NT2/D1 (cell line): ENCODE measurements around the gene GRB10.

Experiments used
- SUZ12 ChIP-seq: IDR thresholded peaks from 2 replicates; pipeline ENCODE4 v1.6.1; 2011; ENCODE audit not compliant: insufficient read length, insufficient read depth; ENCODE audit errors: extremely low read depth
- YY1 ChIP-seq: IDR thresholded peaks from 2 replicates; pipeline ENCODE4 v1.6.1; 2011; ENCODE audit not compliant: insufficient read length, insufficient read depth
- ZNF274 ChIP-seq: IDR thresholded peaks from 2 replicates; pipeline ENCODE4 v1.6.1; 2011; ENCODE audit warnings: mild to moderate bottlenecking, low read depth, low read length

GRCh38 chr7:50738932-50739331, 43.8 kb downstream of the GRB10 start:
- no peak for TF ChIP-seq ZNF274
- TF ChIP-seq SUZ12 = no peak
- TF ChIP-seq YY1 = no peak
